Adrenal gland (tissue), 5 donors: Measurements from ENCODE around the gene ANKRD44.

ENCODE experiments used
- POLR2A ChIP-seq, 2 donors: fragments of 450-650 bp; IDR thresholded peaks; one replicate each; pipeline ENCODE4 v1.6.1; 2017; ENCODE audit warnings: antibody characterized with exemption in 2 of 2, mild to moderate bottlenecking in 2 of 2, moderate library complexity in 1 of 2
- TF ChIP-seq, protein P1 (sequence below), 6 experiments: fragments of 450-650 bp in 4 of 6; fragments of 200-600 bp in 2 of 6; sonication (generic) in 1 of 6; IDR thresholded peaks; 1 replicate in 5 of 6; 2 replicates in 1 of 6; pipeline versions ENCODE4 v1.5.1 to v1.8.0; 2016 to 2021; ENCODE audit warnings: antibody characterized with exemption in 6 of 6, mild to moderate bottlenecking in 2 of 6, moderate library complexity in 1 of 6
- donor health status: DM: no; HTN: no; CAD: no.

- TF ChIP-seq, protein P1, sequence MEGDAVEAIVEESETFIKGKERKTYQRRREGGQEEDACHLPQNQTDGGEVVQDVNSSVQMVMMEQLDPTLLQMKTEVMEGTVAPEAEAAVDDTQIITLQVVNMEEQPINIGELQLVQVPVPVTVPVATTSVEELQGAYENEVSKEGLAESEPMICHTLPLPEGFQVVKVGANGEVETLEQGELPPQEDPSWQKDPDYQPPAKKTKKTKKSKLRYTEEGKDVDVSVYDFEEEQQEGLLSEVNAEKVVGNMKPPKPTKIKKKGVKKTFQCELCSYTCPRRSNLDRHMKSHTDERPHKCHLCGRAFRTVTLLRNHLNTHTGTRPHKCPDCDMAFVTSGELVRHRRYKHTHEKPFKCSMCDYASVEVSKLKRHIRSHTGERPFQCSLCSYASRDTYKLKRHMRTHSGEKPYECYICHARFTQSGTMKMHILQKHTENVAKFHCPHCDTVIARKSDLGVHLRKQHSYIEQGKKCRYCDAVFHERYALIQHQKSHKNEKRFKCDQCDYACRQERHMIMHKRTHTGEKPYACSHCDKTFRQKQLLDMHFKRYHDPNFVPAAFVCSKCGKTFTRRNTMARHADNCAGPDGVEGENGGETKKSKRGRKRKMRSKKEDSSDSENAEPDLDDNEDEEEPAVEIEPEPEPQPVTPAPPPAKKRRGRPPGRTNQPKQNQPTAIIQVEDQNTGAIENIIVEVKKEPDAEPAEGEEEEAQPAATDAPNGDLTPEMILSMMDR (IDR thresholded peaks at IDR 0.05) = no peak
- TF ChIP-seq POLR2A (IDR thresholded peaks at IDR 0.05) = no peak
These were observed 18.0 kb downstream of the ANKRD44 start for GRCh38 chr2:197292619-197293018.
